ENCODE results near the gene P2RY13. TPM values are rescaled to one million over a fixed set of nuclear protein-coding genes. Genes with fewer than 3 reads are reported as not detected.

P2RY13 gene
- total RNA-seq (0.90 and 1.0 TPM in 2 replicates), polyA plus RNA-seq (0.13 and 0.92 TPM in 2 replicates), polyA minus RNA-seq (0.43 and 0.94 TPM in 2 replicates)
- 1.9 TPM for total RNA-seq (2013)

DNA sequence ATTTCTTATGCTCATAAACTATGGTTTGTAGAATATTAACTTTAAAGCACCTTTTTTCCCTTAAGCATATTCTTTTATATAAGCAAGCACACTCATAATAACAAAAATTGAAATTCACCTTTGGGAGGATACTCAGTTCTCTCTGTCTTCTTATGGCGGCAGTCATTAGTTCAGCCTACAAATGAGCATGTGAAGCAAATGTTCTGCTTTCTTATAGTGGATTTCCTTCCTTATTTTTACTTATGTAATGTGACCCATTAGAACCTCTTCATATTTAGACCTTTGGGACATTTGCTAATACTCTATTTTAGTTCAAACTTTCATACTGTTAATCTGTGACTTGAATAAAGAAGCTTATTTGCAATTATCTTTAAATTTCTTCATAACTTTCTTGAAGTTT lies at the start of gene P2RY13:
Gene P2RY13, minus strand, starts transcription at position 187 of the 400 bp plus-strand sequence. Its CDS starts 21 bp downstream, at position 166.
- POLR2A ChIA-PET, result no interaction called here
- no peaks in the 10 kb centered on the region for H3K27me3 Mint-ChIP-seq
- no peaks in the 10 kb centered on the region for H3K9me3 Mint-ChIP-seq (ENCODE audit: insufficient read depth)
- CTCF ChIA-PET, result interaction anchor here (2.2 to 4.7 kb wide), 2 partner anchors 16 to 161 kb away, joined by 6 to 26 read pairs; no protein-coding TSS in a partner anchor
- Histone ChIP-seq H4K20me1 (ENCODE audit: control insufficient read depth, insufficient read depth, low read length, poor library complexity, severe bottlenecking) (no peaks in the 10 kb centered on the region), H3K36me3 (replicated peaks in 1 of 2; ENCODE audit: control extremely low read depth in 1 of 2, control insufficient read depth in 1 of 2, extremely low read depth in 1 of 2, insufficient read depth in 2 of 2, low read length in 1 of 2) (no peaks in the 10 kb centered on the region), H3K4me2 (replicated peaks; ENCODE audit: low read depth, low read length, poor library complexity, severe bottlenecking) (peak within 1 kb of the TSS; percentile 50), H3K27ac (ENCODE audit: low read length in 2 of 2) (peak within 1 kb of the TSS in 1 of 2 donors; percentile 9), H3K9ac (ENCODE audit: low read length) (peak within 1 kb of the TSS; percentile 41), H3K27me3 (replicated peaks in 1 of 4; ENCODE audit: control extremely low read depth in 1 of 4, control insufficient read depth in 3 of 4, insufficient read depth in 4 of 4, low read length in 3 of 4) (no peaks in the 10 kb centered on the region), H3K9me3 (ENCODE audit: control extremely low read depth in 1 of 3, control insufficient read depth in 2 of 3, insufficient read depth in 1 of 3, low read length in 2 of 3) (no peaks in the 10 kb centered on the region), H3K4me1 (ENCODE audit: control insufficient read depth in 2 of 2, insufficient read depth in 2 of 2, low read length in 2 of 2) (peaks cover 7 to 8% of the 10 kb centered on the region in 2 donors), H3K4me3 (ENCODE audit: control extremely low read depth in 1 of 5, extremely low read depth in 1 of 5, insufficient read depth in 1 of 5, low read depth in 2 of 5, low read length in 4 of 5) (peak within 1 kb of the TSS; percentile 1 to 82 (median 9)), H3K79me2 (ENCODE audit: control insufficient read depth, insufficient read depth, low read length) (no peaks in the 10 kb centered on the region), H2AFZ (ENCODE audit: insufficient read depth, low read depth, low read length, poor library complexity, severe bottlenecking) (peak within 1 kb of the TSS; percentile 73)
- DNase-seq, result no peak
- intact Hi-C loops (cut with micrococcal nuclease), result loop anchor here (2.0 to 5.0 kb wide), 3 partner anchors 23 to 53 kb away; partner anchors contain the start of gene P2RY14
- H3K4me3 Mint-ChIP-seq, result peak within 1 kb of the TSS; percentile 86
- H3K4me1 Mint-ChIP-seq, result peaks cover 25% of the 10 kb centered on the region
- WGBS (ENCODE audit: insufficient coverage), result no CpG with 5 or more reads among the region's 1 CpG
- no peak for ATAC-seq (ENCODE audit: low read depth)
- TF ChIP-seq, protein P1, sequence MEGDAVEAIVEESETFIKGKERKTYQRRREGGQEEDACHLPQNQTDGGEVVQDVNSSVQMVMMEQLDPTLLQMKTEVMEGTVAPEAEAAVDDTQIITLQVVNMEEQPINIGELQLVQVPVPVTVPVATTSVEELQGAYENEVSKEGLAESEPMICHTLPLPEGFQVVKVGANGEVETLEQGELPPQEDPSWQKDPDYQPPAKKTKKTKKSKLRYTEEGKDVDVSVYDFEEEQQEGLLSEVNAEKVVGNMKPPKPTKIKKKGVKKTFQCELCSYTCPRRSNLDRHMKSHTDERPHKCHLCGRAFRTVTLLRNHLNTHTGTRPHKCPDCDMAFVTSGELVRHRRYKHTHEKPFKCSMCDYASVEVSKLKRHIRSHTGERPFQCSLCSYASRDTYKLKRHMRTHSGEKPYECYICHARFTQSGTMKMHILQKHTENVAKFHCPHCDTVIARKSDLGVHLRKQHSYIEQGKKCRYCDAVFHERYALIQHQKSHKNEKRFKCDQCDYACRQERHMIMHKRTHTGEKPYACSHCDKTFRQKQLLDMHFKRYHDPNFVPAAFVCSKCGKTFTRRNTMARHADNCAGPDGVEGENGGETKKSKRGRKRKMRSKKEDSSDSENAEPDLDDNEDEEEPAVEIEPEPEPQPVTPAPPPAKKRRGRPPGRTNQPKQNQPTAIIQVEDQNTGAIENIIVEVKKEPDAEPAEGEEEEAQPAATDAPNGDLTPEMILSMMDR (IDR thresholded peaks at IDR 0.05), result no peak
- no peak for TF ChIP-seq EZH2 (IDR thresholded peaks at IDR 0.05; ENCODE audit: borderline replicate concordance, insufficient read depth, low read depth, low read length, poor library complexity, severe bottlenecking)
- H3K27ac Mint-ChIP-seq, result peak within 1 kb of the TSS; percentile 75

DNA sequence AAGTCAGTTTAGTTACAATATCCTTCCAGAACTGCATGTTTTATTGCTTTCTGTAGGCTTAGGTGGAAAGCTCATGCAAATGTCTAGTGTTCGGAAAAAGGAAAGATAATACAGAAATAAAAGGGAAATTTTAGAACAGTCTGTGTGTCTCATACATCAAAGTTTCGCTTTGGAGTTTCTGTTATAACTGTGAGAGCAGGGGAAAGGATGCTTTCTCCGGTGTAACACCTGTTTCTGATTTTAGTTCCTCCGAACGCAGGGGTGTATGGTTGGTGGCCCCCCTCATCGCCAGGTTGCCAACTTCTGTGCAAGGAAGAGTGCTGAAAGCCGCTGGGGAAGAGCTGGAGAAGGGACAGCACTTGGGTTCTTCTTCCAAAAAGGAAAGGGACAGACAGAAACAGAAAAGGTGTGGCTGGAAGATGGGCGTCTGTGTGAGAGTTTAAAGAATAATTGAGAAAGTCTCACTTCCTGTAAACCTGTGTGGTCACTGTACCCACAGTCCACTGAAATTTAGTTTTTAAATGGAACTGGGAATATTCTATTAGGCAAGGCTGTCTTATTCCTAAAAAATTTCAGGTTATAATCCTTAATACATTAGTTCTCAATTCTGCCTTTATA lies 48.5 kb upstream of the P2RY13 start:
- Histone ChIP-seq H3K4me1 (ENCODE audit: control insufficient read depth in 2 of 2, insufficient read depth in 2 of 2, low read length in 2 of 2) (peaks cover 14 to 15% of the 10 kb centered on the region in 2 donors), H3K9me3 (ENCODE audit: control extremely low read depth in 1 of 3, control insufficient read depth in 2 of 3, insufficient read depth in 1 of 3, low read length in 2 of 3) (no peaks in the 10 kb centered on the region), H3K36me3 (replicated peaks in 1 of 2; ENCODE audit: control extremely low read depth in 1 of 2, control insufficient read depth in 1 of 2, extremely low read depth in 1 of 2, insufficient read depth in 2 of 2, low read length in 1 of 2) (no peaks in the 10 kb centered on the region), H4K20me1 (ENCODE audit: control insufficient read depth, insufficient read depth, low read length, poor library complexity, severe bottlenecking) (no peaks in the 10 kb centered on the region), H3K27me3 (replicated peaks in 1 of 4; ENCODE audit: control extremely low read depth in 1 of 4, control insufficient read depth in 3 of 4, insufficient read depth in 4 of 4, low read length in 3 of 4) (no peaks in the 10 kb centered on the region), H3K4me3 (ENCODE audit: control extremely low read depth in 1 of 5, extremely low read depth in 1 of 5, insufficient read depth in 1 of 5, low read depth in 2 of 5, low read length in 4 of 5) (peak overlapping the region in 2 of 5 experiments; percentile 28 to 33), H3K27ac (ENCODE audit: low read length in 2 of 2) (peak overlapping the region in 1 of 2 donors; percentile 7), H2AFZ (ENCODE audit: insufficient read depth, low read depth, low read length, poor library complexity, severe bottlenecking) (peak overlapping the region; percentile 25), H3K9ac (ENCODE audit: low read length) (no peak overlapping the region), H3K79me2 (ENCODE audit: control insufficient read depth, insufficient read depth, low read length) (no peaks in the 10 kb centered on the region), H3K4me2 (replicated peaks; ENCODE audit: low read depth, low read length, poor library complexity, severe bottlenecking) (peak overlapping the region; percentile 10)
- H3K4me1 Mint-ChIP-seq, result peaks cover 36% of the 10 kb centered on the region
- no peak for DNase-seq
- 84% methylated on average over 4 of the region's 8 CpGs for WGBS (ENCODE audit: insufficient coverage)
- ATAC-seq (ENCODE audit: low read depth), result no peak
- intact Hi-C loops (cut with micrococcal nuclease), result loop anchor here (2.0 kb wide), 3 partner anchors 13 to 91 kb away; no protein-coding TSS in a partner anchor
- H3K9me3 Mint-ChIP-seq (ENCODE audit: insufficient read depth), result no peaks in the 10 kb centered on the region
- no peak for TF ChIP-seq EZH2 (IDR thresholded peaks at IDR 0.05; ENCODE audit: borderline replicate concordance, insufficient read depth, low read depth, low read length, poor library complexity, severe bottlenecking)
- TF ChIP-seq, protein P1 (IDR thresholded peaks at IDR 0.05), result no peak
- ChIA-PET POLR2A (interaction anchor here (1.2 kb wide), 1 partner anchor 19 kb away, joined by 3 read pairs; no protein-coding TSS in a partner anchor), CTCF (interaction anchor here (1.9 to 4.6 kb wide), 2 partner anchors 11 to 50 kb away, joined by 6 to 26 read pairs; no protein-coding TSS in a partner anchor)
- peak overlapping the region; percentile 97 for H3K27ac Mint-ChIP-seq
- H3K4me3 Mint-ChIP-seq, result peak overlapping the region; percentile 91
- no peaks in the 10 kb centered on the region for H3K27me3 Mint-ChIP-seq

Measured in B cell (primary cell).